ENCODE results near the gene NAP1L4.

The NAP1L4 gene

DNA sequence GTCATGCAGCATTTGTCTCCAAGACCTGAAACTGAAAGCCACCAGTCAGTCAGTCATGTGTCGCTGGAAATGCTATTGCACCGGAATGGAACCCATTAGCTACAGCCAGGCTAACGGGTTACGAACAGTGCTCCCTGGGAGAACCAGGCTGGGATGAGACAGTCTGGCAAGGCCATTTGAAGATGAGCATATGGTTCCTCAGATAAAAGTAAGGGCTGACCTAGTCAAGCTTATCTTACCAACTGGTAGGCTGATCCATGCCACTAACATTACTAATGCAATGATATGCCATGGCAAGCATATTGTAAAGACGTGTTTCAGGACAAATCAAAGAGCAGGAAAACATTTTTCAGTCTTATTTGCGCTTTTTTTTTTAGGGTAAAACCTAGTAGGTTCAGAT lies 28.4 kb downstream of the NAP1L4 start:
- no peaks in the 10 kb centered on the region for H3K4me1 ChIP-seq (ENCODE audit: control insufficient read depth in 1 of 2, insufficient read depth in 2 of 2, low read length in 2 of 2)
- H3K27me3 ChIP-seq (ENCODE audit: control insufficient read depth in 1 of 2, insufficient read depth in 2 of 2, low read length in 2 of 2): no peaks in the 10 kb centered on the region
- H3K9ac ChIP-seq (ENCODE audit: low read depth in 1 of 2, low read length in 2 of 2): no peak overlapping the region
- peaks cover 57 to 87% of the 10 kb centered on the region in 2 donors for H3K36me3 ChIP-seq (ENCODE audit: control insufficient read depth in 1 of 2, insufficient read depth in 2 of 2, low read length in 2 of 2)
- no peak overlapping the region for H3K4me3 ChIP-seq (ENCODE audit: low read depth in 1 of 2, low read length in 2 of 2)
- H3K9me3 ChIP-seq (ENCODE audit: control insufficient read depth in 1 of 2, low read length in 2 of 2): no peaks in the 10 kb centered on the region
- no peak overlapping the region for H3K27ac ChIP-seq (ENCODE audit: low read depth, low read length)

DNA sequence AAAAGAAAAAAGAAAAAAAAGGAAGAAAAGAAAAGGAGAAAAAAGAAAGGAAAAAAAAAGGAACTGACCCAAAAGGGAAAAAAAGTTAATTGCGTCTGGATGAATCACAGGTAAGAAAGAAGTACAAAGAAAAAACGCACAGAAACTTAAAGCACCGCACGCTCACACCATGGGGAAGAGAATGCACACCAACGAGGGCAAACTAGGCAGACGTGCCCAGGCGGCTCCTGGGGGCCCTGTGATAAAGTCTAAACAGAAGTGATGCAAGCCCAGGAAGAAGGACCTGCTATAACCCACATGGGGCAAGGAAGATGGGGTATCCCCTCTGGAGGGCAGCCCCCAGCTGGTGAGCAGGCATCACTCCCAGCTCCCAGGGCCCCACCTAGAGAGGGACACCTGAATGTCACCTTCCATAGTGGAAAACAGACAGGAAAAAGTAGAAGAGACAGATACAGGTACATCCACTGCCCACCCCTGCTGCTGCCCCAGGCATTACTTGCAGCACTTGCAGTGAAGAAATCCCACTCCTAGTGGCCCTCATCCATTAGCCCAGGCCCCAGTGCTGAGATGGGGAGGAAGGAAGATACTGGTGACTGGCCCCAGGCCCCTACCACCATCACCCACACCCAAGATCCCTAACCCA lies 28.9 kb downstream of the NAP1L4 start:
- Histone ChIP-seq H3K4me1 (ENCODE audit: control insufficient read depth in 1 of 2, insufficient read depth in 2 of 2, low read length in 2 of 2) (no peaks in the 10 kb centered on the region), H3K27ac (ENCODE audit: low read depth, low read length) (no peak overlapping the region), H3K9me3 (ENCODE audit: control insufficient read depth in 1 of 2, low read length in 2 of 2) (no peaks in the 10 kb centered on the region), H3K36me3 (ENCODE audit: control insufficient read depth in 1 of 2, insufficient read depth in 2 of 2, low read length in 2 of 2) (peaks cover 57 to 87% of the 10 kb centered on the region in 2 donors), H3K9ac (ENCODE audit: low read depth in 1 of 2, low read length in 2 of 2) (no peak overlapping the region), H3K27me3 (ENCODE audit: control insufficient read depth in 1 of 2, insufficient read depth in 2 of 2, low read length in 2 of 2) (no peaks in the 10 kb centered on the region), H3K4me3 (ENCODE audit: low read depth in 1 of 2, low read length in 2 of 2) (no peak overlapping the region)

DNA sequence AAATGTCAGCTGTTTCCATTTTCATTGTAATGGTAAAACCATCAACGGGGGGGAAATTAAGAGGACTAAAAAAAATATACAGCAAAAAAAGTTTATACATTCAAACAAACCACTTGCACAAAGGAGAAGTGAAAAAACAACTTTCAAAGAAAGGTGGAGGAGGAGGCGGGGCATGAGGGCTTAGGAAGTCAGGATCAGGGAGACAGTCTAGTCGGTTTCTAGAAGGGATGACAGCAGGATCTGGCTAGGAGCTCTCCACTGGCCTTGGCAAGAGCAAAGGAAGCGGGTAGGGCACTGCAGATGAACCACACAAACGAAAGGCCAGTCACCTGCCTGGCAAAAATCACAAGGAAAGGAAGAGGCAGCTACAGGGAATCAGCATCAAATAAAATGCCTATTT lies 31.0 kb downstream of the NAP1L4 start:
- H3K27me3 ChIP-seq (ENCODE audit: control insufficient read depth in 1 of 2, insufficient read depth in 2 of 2, low read length in 2 of 2): no peaks in the 10 kb centered on the region
- H3K36me3 ChIP-seq (ENCODE audit: control insufficient read depth in 1 of 2, insufficient read depth in 2 of 2, low read length in 2 of 2): peaks cover 54 to 94% of the 10 kb centered on the region in 2 donors
- H3K9ac ChIP-seq (ENCODE audit: low read depth in 1 of 2, low read length in 2 of 2): no peak overlapping the region
- no peaks in the 10 kb centered on the region for H3K4me1 ChIP-seq (ENCODE audit: control insufficient read depth in 1 of 2, insufficient read depth in 2 of 2, low read length in 2 of 2)
- H3K27ac ChIP-seq (ENCODE audit: low read depth, low read length): no peak overlapping the region
- no peak overlapping the region for H3K4me3 ChIP-seq (ENCODE audit: low read depth in 1 of 2, low read length in 2 of 2)
- H3K9me3 ChIP-seq (ENCODE audit: control insufficient read depth in 1 of 2, low read length in 2 of 2): no peaks in the 10 kb centered on the region

DNA sequence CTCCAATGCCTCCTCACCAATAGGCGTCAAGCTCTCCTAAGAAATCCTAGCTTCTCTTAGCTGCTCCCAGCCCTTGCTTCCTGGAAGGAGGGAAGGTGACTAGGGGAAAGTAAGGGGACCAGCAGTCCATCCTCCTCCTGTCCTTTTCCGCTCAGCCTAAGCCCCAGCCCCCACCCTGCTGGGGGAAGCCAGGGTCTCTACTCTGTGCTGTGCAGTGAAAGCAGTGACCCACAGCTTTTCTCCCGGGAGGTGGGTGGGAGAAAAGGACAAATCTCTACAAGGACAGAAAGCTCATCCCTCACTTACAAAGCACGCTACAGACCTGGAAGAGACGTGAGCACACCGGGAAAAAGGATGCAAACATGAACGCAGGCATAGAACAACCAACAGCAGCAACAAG lies 32.0 kb downstream of the NAP1L4 start:
- Histone ChIP-seq H3K4me3 (ENCODE audit: low read depth in 1 of 2, low read length in 2 of 2) (no peak overlapping the region), H3K27ac (ENCODE audit: low read depth, low read length) (no peak overlapping the region), H3K36me3 (ENCODE audit: control insufficient read depth in 1 of 2, insufficient read depth in 2 of 2, low read length in 2 of 2) (peaks cover 52 to 93% of the 10 kb centered on the region in 2 donors), H3K27me3 (ENCODE audit: control insufficient read depth in 1 of 2, insufficient read depth in 2 of 2, low read length in 2 of 2) (no peaks in the 10 kb centered on the region), H3K9me3 (ENCODE audit: control insufficient read depth in 1 of 2, low read length in 2 of 2) (no peaks in the 10 kb centered on the region), H3K4me1 (ENCODE audit: control insufficient read depth in 1 of 2, insufficient read depth in 2 of 2, low read length in 2 of 2) (no peaks in the 10 kb centered on the region), H3K9ac (ENCODE audit: low read depth in 1 of 2, low read length in 2 of 2) (no peak overlapping the region)

DNA sequence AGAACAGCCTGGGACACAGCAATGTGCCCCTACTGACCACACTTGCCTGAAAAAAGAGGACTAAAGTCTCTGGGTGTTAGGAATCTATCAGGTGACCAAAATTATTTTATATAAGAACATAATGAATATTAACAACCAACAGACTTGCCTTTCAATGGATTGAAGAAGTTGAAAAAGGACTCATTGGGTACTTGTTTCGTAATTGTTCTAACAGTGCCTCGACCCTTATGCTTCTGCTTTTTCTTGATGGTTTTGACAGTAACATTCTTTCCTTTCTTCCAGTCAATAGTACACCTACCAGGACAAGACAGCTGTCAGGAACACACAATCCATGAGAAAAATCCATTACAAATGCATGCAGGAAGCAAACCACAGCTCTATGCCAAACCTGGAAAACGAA lies 33.9 kb downstream of the NAP1L4 start:
- Histone ChIP-seq H3K36me3 (ENCODE audit: control insufficient read depth in 1 of 2, insufficient read depth in 2 of 2, low read length in 2 of 2) (peaks cover 48 to 93% of the 10 kb centered on the region in 2 donors), H3K27ac (ENCODE audit: low read depth, low read length) (no peak overlapping the region), H3K4me3 (ENCODE audit: low read depth in 1 of 2, low read length in 2 of 2) (no peak overlapping the region), H3K9ac (ENCODE audit: low read depth in 1 of 2, low read length in 2 of 2) (no peak overlapping the region), H3K4me1 (ENCODE audit: control insufficient read depth in 1 of 2, insufficient read depth in 2 of 2, low read length in 2 of 2) (no peaks in the 10 kb centered on the region), H3K27me3 (ENCODE audit: control insufficient read depth in 1 of 2, insufficient read depth in 2 of 2, low read length in 2 of 2) (no peaks in the 10 kb centered on the region), H3K9me3 (ENCODE audit: control insufficient read depth in 1 of 2, low read length in 2 of 2) (no peaks in the 10 kb centered on the region)

DNA sequence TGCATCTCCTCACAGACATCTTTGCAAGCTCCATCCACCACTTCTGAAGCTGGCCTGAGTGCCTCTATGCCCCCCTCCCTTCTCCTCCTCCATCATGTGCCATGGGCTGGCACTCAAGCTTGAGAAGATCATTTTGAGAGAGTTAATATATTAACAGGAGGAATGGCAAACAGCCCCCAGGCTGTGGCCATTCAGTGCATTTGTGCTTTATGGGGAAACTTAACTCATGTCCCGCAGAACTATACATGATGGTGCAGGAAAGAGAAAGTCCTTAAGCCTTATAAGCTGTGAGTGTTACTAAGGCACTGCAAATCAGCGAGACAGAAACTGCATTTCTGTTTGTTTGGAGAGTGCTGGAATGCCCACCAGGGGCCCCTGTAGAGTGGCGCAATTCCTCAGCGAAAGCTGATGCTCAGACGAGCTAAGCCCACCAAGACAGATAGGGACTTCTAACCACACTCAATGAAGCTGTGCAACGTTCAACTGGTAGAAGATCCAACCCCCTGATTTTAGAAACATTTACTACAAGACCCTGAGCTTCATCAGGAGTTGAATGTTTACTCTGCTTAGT lies 36.1 kb downstream of the NAP1L4 start:
- peaks cover 54 to 99% of the 10 kb centered on the region in 2 donors for H3K36me3 ChIP-seq (ENCODE audit: control insufficient read depth in 1 of 2, insufficient read depth in 2 of 2, low read length in 2 of 2)

DNA sequence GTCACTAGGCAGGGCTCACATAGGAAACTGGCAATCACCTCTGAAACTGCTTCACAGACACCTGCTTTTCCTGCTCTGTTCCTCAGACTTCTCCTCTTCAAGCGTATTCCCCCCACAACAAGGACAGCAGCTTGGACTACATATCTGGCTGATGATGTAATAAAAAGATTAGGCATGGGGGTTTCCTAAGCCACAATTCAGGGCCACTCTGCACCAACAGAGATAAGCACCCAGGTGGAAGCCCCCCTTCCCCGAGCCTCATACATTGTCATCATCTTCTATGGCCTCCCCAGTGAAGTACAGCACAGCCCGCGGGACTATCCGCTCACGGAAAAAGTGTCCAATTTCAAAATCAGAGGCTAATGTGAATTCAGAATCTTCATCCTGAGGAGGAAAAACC lies 37.9 kb downstream of the NAP1L4 start:
- Histone ChIP-seq H3K4me1 (ENCODE audit: control insufficient read depth in 1 of 2, insufficient read depth in 2 of 2, low read length in 2 of 2) (peaks cover 0 to 5% of the 10 kb centered on the region in 2 donors), H3K9me3 (ENCODE audit: control insufficient read depth in 1 of 2, low read length in 2 of 2) (no peaks in the 10 kb centered on the region), H3K36me3 (ENCODE audit: control insufficient read depth in 1 of 2, insufficient read depth in 2 of 2, low read length in 2 of 2) (peaks cover 68 to 99% of the 10 kb centered on the region in 2 donors), H3K9ac (ENCODE audit: low read depth in 1 of 2, low read length in 2 of 2) (no peak overlapping the region), H3K27ac (ENCODE audit: low read depth, low read length) (no peak overlapping the region), H3K27me3 (ENCODE audit: control insufficient read depth in 1 of 2, insufficient read depth in 2 of 2, low read length in 2 of 2) (no peaks in the 10 kb centered on the region), H3K4me3 (ENCODE audit: low read depth in 1 of 2, low read length in 2 of 2) (no peak overlapping the region)

More for the DNA sequence above, 36.1 kb downstream of the NAP1L4 start:
- Histone ChIP-seq H3K9ac (ENCODE audit: low read depth in 1 of 2, low read length in 2 of 2) (no peak overlapping the region), H3K9me3 (ENCODE audit: control insufficient read depth in 1 of 2, low read length in 2 of 2) (no peaks in the 10 kb centered on the region), H3K27me3 (ENCODE audit: control insufficient read depth in 1 of 2, insufficient read depth in 2 of 2, low read length in 2 of 2) (no peaks in the 10 kb centered on the region), H3K4me3 (ENCODE audit: low read depth in 1 of 2, low read length in 2 of 2) (no peak overlapping the region), H3K27ac (ENCODE audit: low read depth, low read length) (no peak overlapping the region), H3K4me1 (ENCODE audit: control insufficient read depth in 1 of 2, insufficient read depth in 2 of 2, low read length in 2 of 2) (peaks cover 0 to 5% of the 10 kb centered on the region in 2 donors)

DNA sequence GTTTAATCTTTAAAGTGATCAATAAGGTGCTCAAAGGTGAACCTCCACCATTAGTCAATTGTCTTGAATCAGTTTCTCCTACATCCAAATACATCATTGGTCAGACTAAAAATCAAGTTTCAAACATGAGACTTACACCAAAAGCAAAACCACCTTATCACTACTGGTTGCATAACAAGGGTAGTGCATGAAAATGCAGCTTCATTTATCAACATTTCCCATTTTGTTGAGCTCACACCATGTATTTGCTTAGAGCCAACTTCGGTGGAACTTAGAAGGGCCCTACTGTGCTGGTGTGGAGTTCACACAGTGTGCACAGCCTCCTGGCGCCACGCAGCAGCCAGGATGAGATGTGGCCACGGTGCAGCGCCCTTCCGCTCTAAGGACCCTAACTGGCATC lies 39.8 kb downstream of the NAP1L4 start:
- Histone ChIP-seq H3K27ac (ENCODE audit: low read depth, low read length) (no peak overlapping the region), H3K9me3 (ENCODE audit: control insufficient read depth in 1 of 2, low read length in 2 of 2) (no peaks in the 10 kb centered on the region), H3K4me1 (ENCODE audit: control insufficient read depth in 1 of 2, insufficient read depth in 2 of 2, low read length in 2 of 2) (peaks cover 0 to 5% of the 10 kb centered on the region in 2 donors), H3K27me3 (ENCODE audit: control insufficient read depth in 1 of 2, insufficient read depth in 2 of 2, low read length in 2 of 2) (no peaks in the 10 kb centered on the region), H3K4me3 (ENCODE audit: low read depth in 1 of 2, low read length in 2 of 2) (no peak overlapping the region), H3K36me3 (ENCODE audit: control insufficient read depth in 1 of 2, insufficient read depth in 2 of 2, low read length in 2 of 2) (peaks cover 59 to 98% of the 10 kb centered on the region in 2 donors), H3K9ac (ENCODE audit: low read depth in 1 of 2, low read length in 2 of 2) (no peak overlapping the region)

DNA sequence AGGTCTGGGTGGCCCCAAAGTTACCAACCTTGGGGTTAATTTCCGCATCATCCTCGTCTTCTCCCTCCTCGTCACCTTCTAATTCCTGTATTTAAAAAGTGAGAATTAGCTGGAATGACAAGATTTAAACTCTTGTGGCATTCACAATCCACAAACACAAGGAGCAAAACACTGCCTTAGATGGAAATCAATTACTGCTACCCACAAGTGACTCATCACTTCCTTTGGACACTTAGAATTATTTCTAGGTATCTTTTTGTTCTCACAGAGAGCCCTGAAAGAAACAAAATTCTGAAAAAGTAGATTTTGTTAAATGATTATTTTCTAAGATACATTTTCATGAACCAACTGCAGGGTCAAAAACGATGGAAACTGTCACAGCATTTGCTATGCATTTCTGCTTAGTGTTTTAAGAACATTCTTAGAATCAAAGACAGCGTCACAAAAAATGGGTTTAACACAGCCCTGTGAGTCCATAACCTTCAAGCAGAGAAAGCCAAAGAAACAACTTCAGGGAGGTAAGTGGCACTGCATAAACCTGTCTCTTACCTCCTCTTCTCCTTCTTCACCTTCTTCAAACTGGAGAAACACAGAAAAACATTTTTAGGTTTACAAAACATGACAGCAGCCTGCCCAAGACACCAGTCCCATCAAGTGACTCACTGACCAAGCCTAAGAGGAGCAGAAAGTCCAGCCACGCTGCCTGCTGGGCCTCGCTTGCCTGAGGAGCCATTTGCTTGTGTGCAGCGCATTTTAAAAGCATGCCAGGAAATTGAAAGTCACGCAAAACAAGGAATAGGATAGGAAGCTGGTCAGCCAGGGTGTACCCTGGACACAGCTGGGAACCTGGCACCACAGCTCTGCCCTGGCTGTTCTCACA lies 40.7 kb downstream of the NAP1L4 start:
- Histone ChIP-seq H3K9ac (ENCODE audit: low read depth in 1 of 2, low read length in 2 of 2) (no peak overlapping the region), H3K27ac (ENCODE audit: low read depth, low read length) (no peak overlapping the region)

DNA sequence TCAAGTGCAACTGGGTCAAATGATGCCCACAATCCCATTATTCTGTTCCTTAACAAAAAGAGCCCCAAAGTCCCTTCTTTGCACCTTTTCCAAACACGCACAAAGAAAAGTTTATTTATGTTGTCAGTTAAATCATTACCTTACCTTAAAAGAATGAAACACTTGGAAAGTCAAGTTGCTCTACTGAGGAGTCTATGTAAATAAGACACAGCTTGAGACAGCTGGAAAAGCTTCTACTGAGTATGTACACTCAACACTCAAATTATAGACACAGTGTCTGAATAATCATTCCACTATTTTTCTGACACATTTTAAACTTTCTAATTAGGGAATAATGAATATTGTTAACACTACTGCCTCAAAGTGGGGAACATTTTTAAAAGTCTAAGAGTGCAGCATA lies 41.3 kb downstream of the NAP1L4 start:
- Histone ChIP-seq H3K27ac (ENCODE audit: low read depth, low read length) (no peak overlapping the region), H3K36me3 (ENCODE audit: control insufficient read depth in 1 of 2, insufficient read depth in 2 of 2, low read length in 2 of 2) (peaks cover 52 to 91% of the 10 kb centered on the region in 2 donors), H3K27me3 (ENCODE audit: control insufficient read depth in 1 of 2, insufficient read depth in 2 of 2, low read length in 2 of 2) (no peaks in the 10 kb centered on the region), H3K9me3 (ENCODE audit: control insufficient read depth in 1 of 2, low read length in 2 of 2) (no peaks in the 10 kb centered on the region), H3K4me3 (ENCODE audit: low read depth in 1 of 2, low read length in 2 of 2) (no peak overlapping the region), H3K4me1 (ENCODE audit: control insufficient read depth in 1 of 2, insufficient read depth in 2 of 2, low read length in 2 of 2) (peaks cover 4 to 11% of the 10 kb centered on the region in 2 donors), H3K9ac (ENCODE audit: low read depth in 1 of 2, low read length in 2 of 2) (no peak overlapping the region)

More for the DNA sequence above, 40.7 kb downstream of the NAP1L4 start:
- peaks cover 0 to 5% of the 10 kb centered on the region in 2 donors for H3K4me1 ChIP-seq (ENCODE audit: control insufficient read depth in 1 of 2, insufficient read depth in 2 of 2, low read length in 2 of 2)
- H3K36me3 ChIP-seq (ENCODE audit: control insufficient read depth in 1 of 2, insufficient read depth in 2 of 2, low read length in 2 of 2): peaks cover 54 to 94% of the 10 kb centered on the region in 2 donors
- no peaks in the 10 kb centered on the region for H3K27me3 ChIP-seq (ENCODE audit: control insufficient read depth in 1 of 2, insufficient read depth in 2 of 2, low read length in 2 of 2)
- no peak overlapping the region for H3K4me3 ChIP-seq (ENCODE audit: low read depth in 1 of 2, low read length in 2 of 2)
- no peaks in the 10 kb centered on the region for H3K9me3 ChIP-seq (ENCODE audit: control insufficient read depth in 1 of 2, low read length in 2 of 2)
